ENCODE measurements around the gene ATRX.

The ATRX gene

DNA sequence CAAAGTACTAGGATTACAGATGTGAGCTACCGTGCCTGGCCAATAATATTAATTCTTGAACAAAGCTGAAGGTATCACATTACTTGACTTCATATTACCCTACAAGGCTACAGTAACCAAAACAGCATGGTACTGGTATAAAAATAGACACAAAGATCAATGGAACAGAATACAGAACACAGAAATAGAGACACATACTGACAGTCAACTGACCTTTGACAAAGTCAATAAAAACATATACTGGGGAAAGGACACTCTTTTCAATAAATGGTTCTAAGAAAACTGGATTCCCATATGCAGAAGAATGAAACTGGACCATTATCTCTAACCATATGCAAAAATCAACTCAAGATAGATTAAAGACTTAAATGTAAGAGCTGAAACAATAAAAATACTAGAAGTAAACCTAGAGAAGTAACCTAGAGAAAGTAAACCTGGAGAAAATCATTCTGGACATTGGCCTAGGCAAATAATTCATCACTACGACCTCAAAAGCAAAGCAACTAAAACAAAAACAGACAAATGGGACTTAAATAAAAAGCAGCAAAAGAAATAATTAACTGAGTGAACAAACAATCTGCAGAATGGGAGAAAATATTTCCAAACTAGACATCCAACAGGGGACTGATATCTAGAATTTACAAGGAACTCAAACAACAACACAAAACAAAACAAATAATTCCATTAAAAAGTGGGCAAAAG, 182.2 kb downstream of the ATRX start:
- no peak for TF ChIP-seq EZH2 (IDR thresholded peaks at IDR 0.05; ENCODE audit: borderline replicate concordance, low read depth, low read length, severe bottlenecking)
- no peak overlapping the region for H3K4me2 ChIP-seq (ENCODE audit: insufficient read depth, low read length)
- H3K9ac ChIP-seq (ENCODE audit: low read depth, low read length), result no peak overlapping the region
- H3K79me2 ChIP-seq (ENCODE audit: insufficient read depth, low read length), result no peaks in the 10 kb centered on the region
- no peak overlapping the region for H3K4me3 ChIP-seq (ENCODE audit: low read depth in 1 of 2, low read length in 2 of 2)
- no peaks in the 10 kb centered on the region for H3K27me3 ChIP-seq (ENCODE audit: insufficient read depth, low read length, poor library complexity)
- peaks cover 8% of the 10 kb centered on the region; the same call in 1 of the 2 replicates for H3K36me3 ChIP-seq (ENCODE audit: insufficient read depth, low read length)
- no peak for ATAC-seq (ENCODE audit: insufficient read depth, low read depth)
- no peak overlapping the region for H2AFZ ChIP-seq (ENCODE audit: low read depth, low read length)
- H3K4me1 ChIP-seq (ENCODE audit: insufficient read depth, low read length), result no peaks in the 10 kb centered on the region
- H3K9me3 ChIP-seq (ENCODE audit: insufficient read depth, low read length, severe bottlenecking), result no peaks in the 10 kb centered on the region
- no peaks in the 10 kb centered on the region for H4K20me1 ChIP-seq (ENCODE audit: insufficient read depth, low read length)
- H3K27ac ChIP-seq (ENCODE audit: low read length), result no peak overlapping the region
- no peak for DNase-seq

DNA sequence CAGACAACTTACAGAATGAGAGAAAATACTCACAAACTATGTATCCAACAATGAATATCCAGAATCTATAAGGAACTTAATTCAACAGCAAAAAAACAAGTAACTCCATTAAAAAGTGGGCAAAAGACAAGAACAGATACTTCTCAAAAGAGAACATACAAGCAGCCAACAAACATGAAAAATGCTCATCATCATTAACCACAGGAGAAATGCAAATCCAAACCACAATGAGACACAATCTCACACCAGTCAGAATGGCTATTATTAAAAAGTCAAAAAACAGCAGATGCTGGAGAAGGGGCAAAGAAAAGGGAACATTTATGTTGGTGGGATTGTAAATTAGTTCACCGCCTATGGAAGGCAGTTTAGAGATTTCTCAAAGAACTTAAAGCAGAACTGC, 188.5 kb downstream of the ATRX start:
- no peak for TF ChIP-seq EZH2 (IDR thresholded peaks at IDR 0.05; ENCODE audit: borderline replicate concordance, low read depth, low read length, severe bottlenecking)
- TF ChIP-seq, protein P1, sequence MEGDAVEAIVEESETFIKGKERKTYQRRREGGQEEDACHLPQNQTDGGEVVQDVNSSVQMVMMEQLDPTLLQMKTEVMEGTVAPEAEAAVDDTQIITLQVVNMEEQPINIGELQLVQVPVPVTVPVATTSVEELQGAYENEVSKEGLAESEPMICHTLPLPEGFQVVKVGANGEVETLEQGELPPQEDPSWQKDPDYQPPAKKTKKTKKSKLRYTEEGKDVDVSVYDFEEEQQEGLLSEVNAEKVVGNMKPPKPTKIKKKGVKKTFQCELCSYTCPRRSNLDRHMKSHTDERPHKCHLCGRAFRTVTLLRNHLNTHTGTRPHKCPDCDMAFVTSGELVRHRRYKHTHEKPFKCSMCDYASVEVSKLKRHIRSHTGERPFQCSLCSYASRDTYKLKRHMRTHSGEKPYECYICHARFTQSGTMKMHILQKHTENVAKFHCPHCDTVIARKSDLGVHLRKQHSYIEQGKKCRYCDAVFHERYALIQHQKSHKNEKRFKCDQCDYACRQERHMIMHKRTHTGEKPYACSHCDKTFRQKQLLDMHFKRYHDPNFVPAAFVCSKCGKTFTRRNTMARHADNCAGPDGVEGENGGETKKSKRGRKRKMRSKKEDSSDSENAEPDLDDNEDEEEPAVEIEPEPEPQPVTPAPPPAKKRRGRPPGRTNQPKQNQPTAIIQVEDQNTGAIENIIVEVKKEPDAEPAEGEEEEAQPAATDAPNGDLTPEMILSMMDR (IDR thresholded peaks at IDR 0.05; ENCODE audit: borderline replicate concordance, extremely low read depth, low read length, poor library complexity, severe bottlenecking), result no peak
- no peak overlapping the region for H2AFZ ChIP-seq (ENCODE audit: low read depth, low read length)
- H3K36me3 ChIP-seq (ENCODE audit: insufficient read depth, low read length), result peaks cover 18% of the 10 kb centered on the region; the same call in 1 of the 2 replicates
- no peaks in the 10 kb centered on the region for H3K79me2 ChIP-seq (ENCODE audit: insufficient read depth, low read length)
- no peak overlapping the region for H3K4me3 ChIP-seq (ENCODE audit: low read depth in 1 of 2, low read length in 2 of 2)
- no peak overlapping the region for H3K4me2 ChIP-seq (ENCODE audit: insufficient read depth, low read length)
- no peaks in the 10 kb centered on the region for H3K27me3 ChIP-seq (ENCODE audit: insufficient read depth, low read length, poor library complexity)
- no peak overlapping the region for H3K27ac ChIP-seq (ENCODE audit: low read length)
- DNase-seq (no peak), ATAC-seq (ENCODE audit: insufficient read depth, low read depth) (no peak)
- no peaks in the 10 kb centered on the region for H3K9me3 ChIP-seq (ENCODE audit: insufficient read depth, low read length, severe bottlenecking)
- H3K9ac ChIP-seq (ENCODE audit: low read depth, low read length), result no peak overlapping the region
- H3K4me1 ChIP-seq (ENCODE audit: insufficient read depth, low read length), result no peaks in the 10 kb centered on the region
- H4K20me1 ChIP-seq (ENCODE audit: insufficient read depth, low read length), result no peaks in the 10 kb centered on the region

DNA sequence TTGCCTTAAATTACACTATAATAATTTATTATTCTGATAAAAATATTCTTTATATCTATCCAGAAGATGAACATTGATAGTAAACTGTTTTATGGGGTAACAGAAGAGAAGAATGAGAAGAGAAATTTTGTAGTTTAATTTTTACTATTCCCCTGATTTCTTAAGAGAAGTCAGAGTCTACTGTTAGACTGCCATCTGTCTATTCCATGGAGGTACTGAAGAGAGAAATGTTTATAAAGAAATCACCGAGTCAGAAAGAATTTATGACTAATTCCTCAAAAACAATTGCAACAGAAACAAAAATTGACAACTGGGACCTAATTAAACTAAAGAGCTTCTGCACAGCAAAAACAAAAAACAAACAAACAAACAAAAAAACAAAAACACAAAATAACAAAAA, 188.9 kb downstream of the ATRX start:
- TF ChIP-seq EZH2 (IDR thresholded peaks at IDR 0.05; ENCODE audit: borderline replicate concordance, low read depth, low read length, severe bottlenecking), result no peak
- TF ChIP-seq, protein P1 (IDR thresholded peaks at IDR 0.05; ENCODE audit: borderline replicate concordance, extremely low read depth, low read length, poor library complexity, severe bottlenecking), result peak; percentile 20
- Histone ChIP-seq H3K9ac (ENCODE audit: low read depth, low read length) (no peak overlapping the region), H4K20me1 (ENCODE audit: insufficient read depth, low read length) (no peaks in the 10 kb centered on the region), H2AFZ (ENCODE audit: low read depth, low read length) (no peak overlapping the region), H3K36me3 (ENCODE audit: insufficient read depth, low read length) (peaks cover 18% of the 10 kb centered on the region; the same call in 1 of the 2 replicates), H3K79me2 (ENCODE audit: insufficient read depth, low read length) (no peaks in the 10 kb centered on the region), H3K9me3 (ENCODE audit: insufficient read depth, low read length, severe bottlenecking) (no peaks in the 10 kb centered on the region), H3K4me2 (ENCODE audit: insufficient read depth, low read length) (no peak overlapping the region), H3K27ac (ENCODE audit: low read length) (no peak overlapping the region), H3K27me3 (ENCODE audit: insufficient read depth, low read length, poor library complexity) (no peaks in the 10 kb centered on the region), H3K4me1 (ENCODE audit: insufficient read depth, low read length) (no peaks in the 10 kb centered on the region), H3K4me3 (ENCODE audit: low read depth in 1 of 2, low read length in 2 of 2) (no peak overlapping the region)
- no peak for ATAC-seq (ENCODE audit: insufficient read depth, low read depth)
- no peak for DNase-seq

DNA sequence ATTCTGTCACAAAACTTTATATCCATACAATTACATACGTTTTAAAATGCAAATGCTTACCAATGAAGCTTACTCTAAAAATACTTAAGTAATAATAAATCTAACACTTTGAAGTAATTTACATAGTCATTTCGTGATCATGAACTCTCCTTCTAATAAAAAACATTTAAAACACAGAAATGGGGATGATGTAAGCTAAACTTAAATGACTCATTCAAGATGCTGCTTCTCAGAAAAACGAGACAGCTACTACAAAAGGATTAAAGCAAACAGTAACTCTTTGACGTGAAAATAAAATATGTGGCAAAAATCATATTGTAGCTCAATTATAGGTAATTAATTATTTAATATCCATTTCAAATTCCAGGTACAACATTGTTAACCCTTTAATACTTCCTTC, 190.2 kb downstream of the ATRX start:
- no peak overlapping the region for H2AFZ ChIP-seq (ENCODE audit: low read depth, low read length)
- no peak overlapping the region for H3K27ac ChIP-seq (ENCODE audit: low read length)
- no peak overlapping the region for H3K4me3 ChIP-seq (ENCODE audit: low read depth in 1 of 2, low read length in 2 of 2)
- TF ChIP-seq, protein P1 (IDR thresholded peaks at IDR 0.05; ENCODE audit: borderline replicate concordance, extremely low read depth, low read length, poor library complexity, severe bottlenecking), result no peak
- TF ChIP-seq EZH2 (IDR thresholded peaks at IDR 0.05; ENCODE audit: borderline replicate concordance, low read depth, low read length, severe bottlenecking), result no peak
- no peaks in the 10 kb centered on the region for H3K79me2 ChIP-seq (ENCODE audit: insufficient read depth, low read length)
- peaks cover 17% of the 10 kb centered on the region; the same call in 1 of the 2 replicates for H3K36me3 ChIP-seq (ENCODE audit: insufficient read depth, low read length)
- ATAC-seq (ENCODE audit: insufficient read depth, low read depth) (no peak), DNase-seq (no peak)
- H3K4me1 ChIP-seq (ENCODE audit: insufficient read depth, low read length), result no peaks in the 10 kb centered on the region
- H3K9ac ChIP-seq (ENCODE audit: low read depth, low read length), result no peak overlapping the region
- H3K4me2 ChIP-seq (ENCODE audit: insufficient read depth, low read length), result no peak overlapping the region
- no peaks in the 10 kb centered on the region for H3K27me3 ChIP-seq (ENCODE audit: insufficient read depth, low read length, poor library complexity)
- H4K20me1 ChIP-seq (ENCODE audit: insufficient read depth, low read length), result no peaks in the 10 kb centered on the region
- H3K9me3 ChIP-seq (ENCODE audit: insufficient read depth, low read length, severe bottlenecking), result no peaks in the 10 kb centered on the region

Measured in DND-41 (cell line).